Peyer's patch (tissue), 4 donors: ENCODE results near the gene KIRREL3. TPM values are rescaled to one million over a fixed set of nuclear protein-coding genes. Genes with fewer than 3 reads are reported as not detected.

ENCODE experiments used
- DNase-seq, 3 donors: peaks; one replicate each; pipeline ENCODE4 v3.0.0-alpha.2; 2017 to 2019
- H3K27ac ChIP-seq, 4 donors: fragments of 200-600 bp; sonication (generic); one replicate each; pipeline ENCODE4 v1.5.1; 2016 to 2019
- H3K27me3 ChIP-seq, 2 donors: fragments of 200-600 bp; sonication (generic); one replicate each; pipeline ENCODE4 v1.5.1; 2019
- H3K36me3 ChIP-seq, 3 donors: fragments of 200-600 bp; sonication (generic); one replicate each; pipeline ENCODE4 v1.5.1; 2016 to 2019
- H3K4me1 ChIP-seq, 4 donors: fragments of 200-600 bp; sonication (generic); one replicate each; pipeline ENCODE4 v1.5.1; 2016 to 2019
- H3K4me3 ChIP-seq, 4 donors: fragments of 200-600 bp; sonication (generic); 1 replicate in 3 of 4; 2 replicates in 1 of 4; pipeline ENCODE4 v1.5.1; 2016 to 2019; ENCODE audit warnings: mild to moderate bottlenecking in 1 of 4
- H3K9me3 ChIP-seq, 4 donors: fragments of 200-600 bp; sonication (generic); one replicate each; pipeline ENCODE4 v1.5.1; 2016 to 2019; ENCODE audit warnings: mild to moderate bottlenecking in 1 of 4
- POLR2A ChIP-seq, 2 donors: fragments of 450-650 bp; IDR thresholded peaks; one replicate each; pipeline ENCODE4 v1.5.1; 2017; ENCODE audit warnings: antibody characterized with exemption in 2 of 2, mild to moderate bottlenecking in 2 of 2, moderate library complexity in 2 of 2
- total RNA-seq, 4 donors: library from RNA; depleted of rRNA; stranded (reverse); fragments of >200 nt; gene quantifications; one replicate each; pipeline ENCODE4 v1.1.0, GENCODE V29; 2016
- TF ChIP-seq, protein P1 (sequence below), 6 experiments: fragments of 450-650 bp in 4 of 6; fragments of 200-600 bp in 2 of 6; sonication (generic) in 1 of 6; IDR thresholded peaks; one replicate each; pipeline ENCODE4 v1.5.1; 2017 to 2019; ENCODE audit warnings: antibody characterized with exemption in 6 of 6, mild to moderate bottlenecking in 3 of 6, moderate library complexity in 1 of 6

The KIRREL3 gene
- total RNA-seq, 4 donors from 2014 or later = 0.83 TPM; not detected in 3

DNA sequence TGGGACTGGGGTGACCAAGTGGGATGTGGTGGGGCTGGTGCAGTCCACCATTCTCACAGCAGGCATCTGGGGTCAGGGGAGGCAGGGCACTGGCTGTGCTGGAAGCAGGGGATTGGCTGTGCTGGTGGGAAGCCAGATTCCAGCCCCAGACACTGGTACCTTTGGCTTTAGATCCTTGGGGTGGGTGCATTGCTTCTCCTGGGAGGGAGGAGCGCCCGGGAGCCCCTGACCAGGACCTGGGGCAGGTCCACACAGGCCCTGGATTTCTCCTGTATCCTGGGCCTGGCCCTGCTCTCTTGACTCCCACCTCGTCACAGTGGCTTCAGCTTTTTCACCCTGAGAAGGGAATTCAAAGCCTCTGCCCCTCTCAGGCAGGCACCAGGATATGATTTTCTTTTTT is 606.5 kb downstream of the KIRREL3 start:
- Histone ChIP-seq H3K36me3 (no peaks in the 10 kb centered on the region), H3K9me3 (no peaks in the 10 kb centered on the region), H3K4me1 (peaks cover 0 to 14% (median 0%) of the 10 kb centered on the region in 4 donors), H3K4me3 (no peak overlapping the region), H3K27ac (no peak overlapping the region), H3K27me3 (no peaks in the 10 kb centered on the region)
- no peak for TF ChIP-seq POLR2A (IDR thresholded peaks at IDR 0.05)
- TF ChIP-seq, protein P1, sequence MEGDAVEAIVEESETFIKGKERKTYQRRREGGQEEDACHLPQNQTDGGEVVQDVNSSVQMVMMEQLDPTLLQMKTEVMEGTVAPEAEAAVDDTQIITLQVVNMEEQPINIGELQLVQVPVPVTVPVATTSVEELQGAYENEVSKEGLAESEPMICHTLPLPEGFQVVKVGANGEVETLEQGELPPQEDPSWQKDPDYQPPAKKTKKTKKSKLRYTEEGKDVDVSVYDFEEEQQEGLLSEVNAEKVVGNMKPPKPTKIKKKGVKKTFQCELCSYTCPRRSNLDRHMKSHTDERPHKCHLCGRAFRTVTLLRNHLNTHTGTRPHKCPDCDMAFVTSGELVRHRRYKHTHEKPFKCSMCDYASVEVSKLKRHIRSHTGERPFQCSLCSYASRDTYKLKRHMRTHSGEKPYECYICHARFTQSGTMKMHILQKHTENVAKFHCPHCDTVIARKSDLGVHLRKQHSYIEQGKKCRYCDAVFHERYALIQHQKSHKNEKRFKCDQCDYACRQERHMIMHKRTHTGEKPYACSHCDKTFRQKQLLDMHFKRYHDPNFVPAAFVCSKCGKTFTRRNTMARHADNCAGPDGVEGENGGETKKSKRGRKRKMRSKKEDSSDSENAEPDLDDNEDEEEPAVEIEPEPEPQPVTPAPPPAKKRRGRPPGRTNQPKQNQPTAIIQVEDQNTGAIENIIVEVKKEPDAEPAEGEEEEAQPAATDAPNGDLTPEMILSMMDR (IDR thresholded peaks at IDR 0.05) = no peak
- no peak for DNase-seq

DNA sequence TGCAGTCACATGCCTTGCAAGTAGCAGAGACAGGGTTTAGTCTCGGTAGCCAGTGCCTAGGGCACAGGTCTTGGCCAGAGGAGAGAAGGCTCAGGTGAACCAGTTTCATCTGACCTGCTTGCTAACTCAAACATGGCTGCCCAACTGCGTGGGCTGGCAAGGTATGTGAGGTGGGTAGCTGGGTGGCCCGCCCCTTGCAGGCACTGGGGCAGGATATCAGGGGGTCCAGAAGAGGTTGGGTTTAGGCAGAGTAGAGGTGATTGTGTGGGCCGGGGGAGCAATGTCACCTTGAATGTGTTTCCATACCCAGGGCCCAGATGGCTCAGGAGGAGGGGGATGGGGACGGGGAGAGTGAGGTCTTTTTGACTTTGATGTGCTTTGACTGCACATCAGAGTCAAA is 607.4 kb downstream of the KIRREL3 start:
- no peak for DNase-seq
- Histone ChIP-seq H3K27ac (peak overlapping the region in 1 of 4 donors; percentile 22), H3K9me3 (no peaks in the 10 kb centered on the region), H3K4me1 (peaks cover 0 to 14% (median 0%) of the 10 kb centered on the region in 4 donors), H3K36me3 (no peaks in the 10 kb centered on the region), H3K4me3 (no peak overlapping the region), H3K27me3 (no peaks in the 10 kb centered on the region)
- TF ChIP-seq, protein P1 (IDR thresholded peaks at IDR 0.05) = no peak
- no peak for TF ChIP-seq POLR2A (IDR thresholded peaks at IDR 0.05)

DNA sequence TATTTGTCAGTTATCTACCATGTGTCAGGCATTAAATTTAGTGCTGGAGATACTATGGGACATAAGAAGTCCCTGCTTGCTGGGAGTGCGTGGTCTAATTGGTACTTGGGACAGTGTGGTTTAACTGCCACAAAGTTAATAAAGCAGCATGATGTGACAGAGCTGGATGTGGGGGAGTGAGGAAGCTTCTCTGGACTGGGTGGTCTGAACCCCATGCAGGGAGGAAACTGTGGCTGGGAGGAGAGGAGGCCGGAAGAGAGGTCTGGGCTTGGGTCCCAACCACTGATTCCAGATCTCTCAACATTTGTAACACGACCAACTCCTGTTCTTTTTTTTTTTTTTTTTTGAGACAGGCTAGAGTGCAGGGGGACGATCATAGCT is 607.9 kb downstream of the KIRREL3 start:
- Histone ChIP-seq H3K27ac (peak overlapping the region in 2 of 4 donors; percentile 1 to 22), H3K9me3 (no peaks in the 10 kb centered on the region), H3K4me1 (peaks cover 0 to 14% (median 0%) of the 10 kb centered on the region in 4 donors), H3K4me3 (no peak overlapping the region), H3K36me3 (no peaks in the 10 kb centered on the region), H3K27me3 (no peaks in the 10 kb centered on the region)
- TF ChIP-seq, protein P1 (IDR thresholded peaks at IDR 0.05) = no peak
- no peak for TF ChIP-seq POLR2A (IDR thresholded peaks at IDR 0.05)
- no peak for DNase-seq

DNA sequence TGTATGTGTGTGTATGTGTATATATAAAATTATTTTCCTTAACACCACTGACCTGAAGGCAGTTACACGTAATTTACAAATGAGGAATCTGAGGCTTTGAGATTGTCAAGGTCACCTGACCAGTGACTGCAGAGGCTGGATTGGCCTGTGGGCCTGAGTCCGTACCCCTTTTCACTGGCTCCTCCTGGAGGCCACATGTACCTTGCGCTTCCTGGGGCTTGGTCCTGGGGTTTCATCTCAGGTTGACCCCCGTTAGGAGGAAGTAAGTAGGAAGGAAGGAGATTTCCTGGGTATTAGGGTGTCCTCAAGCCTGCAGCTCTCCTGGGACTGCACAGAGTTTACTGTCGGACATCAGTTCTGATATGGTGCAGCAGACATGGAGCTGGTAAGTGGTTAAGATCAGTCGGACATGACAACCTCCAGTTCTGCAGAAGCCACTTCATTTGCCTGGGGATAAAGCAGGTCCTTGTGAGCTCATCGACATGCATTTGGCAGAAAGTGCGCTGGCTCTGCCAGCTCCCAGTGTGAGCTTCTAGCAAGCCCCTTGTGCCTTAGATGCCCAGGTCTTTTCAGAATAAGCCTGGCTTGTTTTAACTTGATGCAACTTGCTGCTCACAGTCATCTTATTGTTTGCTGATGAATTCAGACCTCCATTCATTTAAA is 608.5 kb downstream of the KIRREL3 start:
- H3K27me3 ChIP-seq = no peaks in the 10 kb centered on the region
- no peaks in the 10 kb centered on the region for H3K36me3 ChIP-seq
- H3K4me1 ChIP-seq = peaks cover 0 to 14% (median 0%) of the 10 kb centered on the region in 4 donors
- H3K4me3 ChIP-seq = no peak overlapping the region
- H3K27ac ChIP-seq = peak overlapping the region in 2 of 4 donors; percentile 1 to 22
- no peaks in the 10 kb centered on the region for H3K9me3 ChIP-seq
- no peak for DNase-seq
- TF ChIP-seq POLR2A (IDR thresholded peaks at IDR 0.05) = no peak
- TF ChIP-seq, protein P1 (IDR thresholded peaks at IDR 0.05) = no peak

DNA sequence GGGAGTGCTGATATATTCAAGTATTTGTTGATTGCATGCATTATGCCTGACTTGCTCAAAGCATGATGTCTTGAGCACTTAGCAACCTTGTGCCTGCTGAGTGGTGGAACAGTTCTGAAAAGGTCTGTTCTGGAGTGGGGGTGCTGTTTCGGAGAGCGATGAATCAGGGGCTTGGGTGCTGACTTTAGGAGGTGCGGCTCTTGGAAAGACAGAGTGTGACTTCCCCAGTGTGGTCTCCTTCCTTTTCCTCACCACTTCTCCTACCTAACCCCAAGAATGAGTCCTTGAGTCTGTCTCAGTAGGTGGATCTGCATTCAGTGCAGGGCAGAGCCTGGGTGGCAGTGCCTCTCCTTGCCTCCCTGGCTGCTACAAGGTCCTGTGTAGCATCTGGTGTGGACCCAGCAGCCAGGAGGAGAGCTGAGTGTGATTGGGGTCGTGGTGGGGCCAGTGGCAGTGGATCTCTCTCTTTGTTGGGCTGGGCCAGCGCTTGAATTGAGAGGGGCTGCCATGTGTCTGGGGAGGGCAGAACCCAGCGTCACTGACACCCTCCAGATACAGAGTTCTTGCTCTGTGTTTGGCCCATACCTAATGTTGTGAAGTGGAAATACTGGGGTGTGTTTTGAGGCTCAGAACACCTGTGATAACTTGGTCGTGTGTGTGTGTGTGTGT is 609.1 kb downstream of the KIRREL3 start:
- DNase-seq = no peak
- H3K27me3 ChIP-seq = no peaks in the 10 kb centered on the region
- no peak overlapping the region for H3K27ac ChIP-seq
- no peak for TF ChIP-seq POLR2A (IDR thresholded peaks at IDR 0.05)
- TF ChIP-seq, protein P1 (IDR thresholded peaks at IDR 0.05) = no peak
- H3K36me3 ChIP-seq = no peaks in the 10 kb centered on the region
- peaks cover 0 to 14% (median 0%) of the 10 kb centered on the region in 4 donors for H3K4me1 ChIP-seq
- no peak overlapping the region for H3K4me3 ChIP-seq
- no peaks in the 10 kb centered on the region for H3K9me3 ChIP-seq
